NCI-H1694 treated with DMSO at 0.1 percent for 48 hours (cell line): ENCODE results near the gene PSMD13.
"Not testable (repeated sequence)": the region's sequence is repeated elsewhere in the genome, so short reads cannot be mapped to it uniquely, and the experiment has no call there.

Experiments
- DNase-seq: peaks from one replicate; lab custom pipeline; 2025; lab: John Stamatoyannopoulos, UW

PSMD13 gene

DNA sequence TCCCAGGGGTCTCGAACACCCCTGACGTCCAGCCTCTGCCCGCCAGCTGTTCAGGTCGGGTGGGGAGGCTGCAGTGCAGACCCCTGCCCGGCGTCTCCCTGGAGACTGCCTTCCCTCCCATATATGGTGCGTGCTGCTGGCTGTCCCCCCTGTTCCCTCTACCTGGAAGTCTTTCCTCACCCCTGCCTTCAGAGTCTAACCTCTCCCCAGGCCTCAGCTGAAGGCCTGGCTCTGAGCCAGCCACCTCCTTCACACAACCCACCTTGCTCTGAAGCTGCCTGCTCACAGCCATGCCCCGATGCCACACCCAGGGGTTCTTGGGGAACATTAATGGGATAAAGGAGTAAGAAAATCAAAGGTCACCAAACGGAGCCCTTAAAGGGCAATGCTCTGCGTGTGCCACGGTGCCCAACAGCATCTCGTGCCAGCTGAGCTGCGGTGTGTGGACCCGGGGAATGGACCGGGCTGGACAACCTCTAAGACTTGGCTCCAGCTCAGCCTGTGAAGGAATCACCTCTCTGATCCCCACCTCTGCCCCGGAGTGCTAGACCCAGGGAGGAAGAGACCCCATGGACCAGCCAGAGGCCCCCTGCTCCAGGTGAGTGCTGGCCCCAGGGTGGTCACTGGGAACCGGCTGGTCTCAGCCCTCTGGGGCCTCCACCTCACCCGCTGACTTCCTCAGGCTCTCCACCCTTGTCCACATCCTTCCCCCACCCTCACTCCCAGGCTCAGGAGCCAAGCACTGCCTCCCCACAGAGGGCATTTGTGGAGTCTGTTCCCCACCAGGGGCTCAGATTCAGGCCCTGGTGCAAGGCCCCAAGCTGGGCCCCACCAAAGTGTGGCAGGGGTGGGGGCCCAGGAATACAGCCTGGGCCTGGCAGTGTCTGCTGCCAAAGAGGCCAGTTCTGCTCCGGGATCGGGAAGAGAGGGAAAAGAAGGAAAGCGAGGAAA lies 41.5 kb downstream of the PSMD13 start, which contains the start of gene NLRP6:
TSS of gene NLRP6 (plus strand) at position 407 of the 951 bp plus-strand sequence. CDS start at position 570, 163 bp downstream.
- DNase-seq: no peak

DNA sequence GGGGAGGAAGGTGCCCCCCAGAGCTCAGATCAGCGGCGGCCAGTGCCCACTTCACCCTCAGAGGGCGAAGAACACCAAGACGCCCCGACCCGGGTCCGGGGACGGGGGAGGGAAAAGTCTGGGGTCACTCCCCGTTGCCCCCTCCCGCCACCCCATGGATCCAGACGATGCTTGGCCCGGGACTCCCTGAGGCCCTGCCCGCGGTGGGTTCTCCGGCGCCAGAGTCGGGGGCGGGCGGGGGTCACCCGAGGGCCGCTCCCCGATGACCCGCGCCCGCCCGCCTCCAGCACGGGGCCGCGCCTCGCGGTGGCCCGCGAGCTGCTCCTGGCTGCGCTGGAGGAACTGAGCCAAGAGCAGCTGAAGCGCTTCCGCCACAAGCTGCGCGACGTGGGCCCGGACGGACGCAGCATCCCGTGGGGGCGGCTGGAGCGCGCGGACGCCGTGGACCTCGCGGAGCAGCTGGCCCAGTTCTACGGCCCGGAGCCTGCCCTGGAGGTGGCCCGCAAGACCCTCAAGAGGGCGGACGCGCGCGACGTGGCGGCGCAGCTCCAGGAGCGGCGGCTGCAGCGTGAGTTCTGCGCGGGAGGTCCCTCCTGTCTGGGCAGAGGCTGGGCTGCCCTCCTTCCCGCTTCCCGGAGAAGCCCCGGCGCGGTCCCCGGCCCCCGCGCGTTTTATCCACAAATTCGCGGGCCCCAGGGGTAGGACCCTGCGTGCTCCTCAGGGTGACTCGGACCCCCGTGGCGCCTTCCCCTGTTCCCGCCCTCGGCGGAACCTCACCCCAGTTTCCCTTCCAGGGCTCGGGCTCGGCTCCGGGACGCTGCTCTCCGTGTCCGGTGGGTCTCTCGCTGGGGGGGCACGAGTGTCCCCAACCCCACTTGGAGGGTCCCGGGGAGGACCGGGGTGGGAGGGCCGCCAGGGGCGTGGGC lies 42.5 kb downstream of the PSMD13 start:
- no peak for DNase-seq

- DNase-seq: no peak
Observed at GRCh38 chr11:279966-280705, 43.4 kb downstream of the PSMD13 start.

DNA sequence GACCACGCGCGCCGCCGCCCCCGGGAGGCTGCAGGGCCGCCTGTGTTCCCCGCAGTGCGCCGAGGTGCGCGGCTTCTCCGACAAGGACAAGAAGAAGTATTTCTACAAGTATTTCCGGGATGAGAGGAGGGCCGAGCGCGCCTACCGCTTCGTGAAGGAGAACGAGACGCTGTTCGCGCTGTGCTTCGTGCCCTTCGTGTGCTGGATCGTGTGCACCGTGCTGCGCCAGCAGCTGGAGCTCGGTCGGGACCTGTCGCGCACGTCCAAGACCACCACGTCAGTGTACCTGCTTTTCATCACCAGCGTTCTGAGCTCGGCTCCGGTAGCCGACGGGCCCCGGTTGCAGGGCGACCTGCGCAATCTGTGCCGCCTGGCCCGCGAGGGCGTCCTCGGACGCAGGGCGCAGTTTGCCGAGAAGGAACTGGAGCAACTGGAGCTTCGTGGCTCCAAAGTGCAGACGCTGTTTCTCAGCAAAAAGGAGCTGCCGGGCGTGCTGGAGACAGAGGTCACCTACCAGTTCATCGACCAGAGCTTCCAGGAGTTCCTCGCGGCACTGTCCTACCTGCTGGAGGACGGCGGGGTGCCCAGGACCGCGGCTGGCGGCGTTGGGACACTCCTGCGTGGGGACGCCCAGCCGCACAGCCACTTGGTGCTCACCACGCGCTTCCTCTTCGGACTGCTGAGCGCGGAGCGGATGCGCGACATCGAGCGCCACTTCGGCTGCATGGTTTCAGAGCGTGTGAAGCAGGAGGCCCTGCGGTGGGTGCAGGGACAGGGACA lies 44.1 kb downstream of the PSMD13 start:
- DNase-seq: no peak

DNA sequence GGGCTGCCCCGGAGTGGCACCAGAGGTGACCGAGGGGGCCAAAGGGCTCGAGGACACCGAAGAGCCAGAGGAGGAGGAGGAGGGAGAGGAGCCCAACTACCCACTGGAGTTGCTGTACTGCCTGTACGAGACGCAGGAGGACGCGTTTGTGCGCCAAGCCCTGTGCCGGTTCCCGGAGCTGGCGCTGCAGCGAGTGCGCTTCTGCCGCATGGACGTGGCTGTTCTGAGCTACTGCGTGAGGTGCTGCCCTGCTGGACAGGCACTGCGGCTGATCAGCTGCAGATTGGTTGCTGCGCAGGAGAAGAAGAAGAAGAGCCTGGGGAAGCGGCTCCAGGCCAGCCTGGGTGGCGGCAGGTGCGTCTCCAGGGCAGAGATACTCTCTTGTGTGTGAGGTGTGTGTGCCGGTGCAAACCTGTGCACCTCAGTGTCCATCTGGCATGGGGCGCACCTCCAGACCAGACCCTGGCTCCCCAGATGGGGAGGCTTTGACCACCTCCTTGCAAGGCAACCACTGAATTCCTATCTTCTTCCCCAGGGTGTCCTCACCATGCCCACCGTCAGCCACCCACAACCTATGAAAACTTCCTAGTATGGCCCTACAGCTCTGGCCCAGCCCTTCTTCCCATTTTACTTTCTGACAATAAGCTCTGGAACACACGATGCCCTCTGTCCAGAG lies 44.8 kb downstream of the PSMD13 start:
- DNase-seq: no peak

DNA sequence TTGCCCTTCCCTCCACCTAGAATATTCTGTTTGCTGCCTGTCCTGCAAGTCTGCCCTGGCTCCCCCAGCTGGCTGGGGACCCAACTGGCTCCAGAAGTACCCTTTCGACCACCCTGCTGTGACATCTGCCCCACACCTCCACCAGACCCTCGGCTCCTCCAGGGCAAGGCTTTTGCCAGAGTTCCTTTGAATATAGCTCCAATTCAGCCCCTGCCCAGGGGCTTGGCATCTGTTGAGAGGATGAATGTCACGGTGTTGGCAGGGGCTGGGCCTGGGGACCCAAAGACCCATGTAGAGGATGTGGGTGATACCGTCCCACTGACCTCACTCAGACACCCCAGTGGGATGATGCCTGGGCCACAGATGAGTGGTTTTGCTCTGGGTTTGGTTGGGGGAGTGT lies 45.4 kb downstream of the PSMD13 start:
- no peak for DNase-seq

GRCh38 chr11:282630-283360 lies 46.0 kb downstream of the PSMD13 start:
- DNase-seq: no peak

DNA sequence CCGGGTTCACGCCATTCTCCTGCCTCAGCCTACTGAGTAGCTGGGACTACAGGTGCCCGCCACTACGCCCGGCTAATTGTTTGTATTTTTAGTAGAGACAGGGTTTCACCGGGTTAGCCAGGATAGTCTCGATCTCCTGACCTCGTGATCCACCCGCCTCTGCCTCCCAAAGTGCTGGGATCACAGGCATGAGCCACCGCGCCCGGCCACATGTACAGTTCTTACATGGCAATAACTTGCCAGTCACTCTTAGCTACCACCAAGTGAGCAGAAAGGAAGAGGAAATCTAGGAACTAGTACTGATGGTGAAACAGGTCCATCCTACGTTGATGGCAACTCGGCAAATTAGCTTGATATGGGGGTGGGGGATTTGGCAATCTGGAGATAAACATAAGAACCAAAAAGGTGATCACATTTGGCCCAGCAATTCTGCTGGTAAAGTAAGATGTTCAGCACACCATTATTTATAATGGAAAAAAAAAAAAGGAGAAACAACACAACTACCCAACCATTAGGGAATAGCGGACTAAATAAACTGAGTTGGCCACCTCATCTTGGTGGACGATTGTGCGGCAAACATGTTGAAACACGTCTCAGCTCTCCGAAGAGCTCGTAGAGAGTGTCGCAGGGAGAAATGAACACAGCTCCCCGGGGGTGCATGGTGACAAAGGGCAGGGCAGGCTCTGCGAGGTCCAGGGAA lies 46.8 kb downstream of the PSMD13 start:
- DNase-seq: no peak

DNA sequence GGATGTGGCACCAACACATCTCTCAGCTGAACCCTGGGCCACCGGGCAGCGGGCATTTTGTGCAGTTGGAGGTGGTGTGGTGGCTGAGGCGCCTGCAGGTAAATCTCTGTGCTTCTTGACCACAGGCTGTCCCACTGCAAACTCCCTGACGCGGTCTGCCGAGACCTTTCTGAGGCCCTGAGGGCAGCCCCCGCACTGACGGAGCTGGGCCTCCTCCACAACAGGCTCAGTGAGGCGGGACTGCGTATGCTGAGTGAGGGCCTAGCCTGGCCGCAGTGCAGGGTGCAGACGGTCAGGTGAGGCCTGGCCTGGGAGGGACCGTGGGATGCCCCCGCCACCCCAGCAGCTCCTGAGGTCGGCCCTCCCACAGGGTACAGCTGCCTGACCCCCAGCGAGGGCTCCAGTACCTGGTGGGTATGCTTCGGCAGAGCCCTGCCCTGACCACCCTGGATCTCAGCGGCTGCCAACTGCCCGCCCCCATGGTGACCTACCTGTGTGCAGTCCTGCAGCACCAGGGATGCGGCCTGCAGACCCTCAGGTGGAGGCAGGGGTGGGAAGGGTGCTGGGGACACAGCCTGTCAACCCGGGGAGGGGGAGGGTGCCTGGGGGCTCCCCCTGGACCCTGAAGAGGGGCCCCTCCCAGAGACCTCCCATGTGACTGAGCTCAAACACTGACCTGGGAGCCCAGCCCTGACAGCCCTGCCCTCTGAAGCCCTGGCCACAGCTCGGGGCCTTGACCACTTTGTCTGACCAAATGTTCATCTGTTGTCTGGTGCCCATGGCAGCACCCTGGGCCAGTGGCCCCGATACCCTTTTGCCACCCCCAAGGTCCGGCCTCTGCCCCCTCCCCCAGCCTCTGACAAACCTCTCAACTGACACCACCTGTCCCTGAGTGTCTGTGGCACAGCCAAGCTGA lies 47.6 kb downstream of the PSMD13 start:
- DNase-seq: no peak

DNA sequence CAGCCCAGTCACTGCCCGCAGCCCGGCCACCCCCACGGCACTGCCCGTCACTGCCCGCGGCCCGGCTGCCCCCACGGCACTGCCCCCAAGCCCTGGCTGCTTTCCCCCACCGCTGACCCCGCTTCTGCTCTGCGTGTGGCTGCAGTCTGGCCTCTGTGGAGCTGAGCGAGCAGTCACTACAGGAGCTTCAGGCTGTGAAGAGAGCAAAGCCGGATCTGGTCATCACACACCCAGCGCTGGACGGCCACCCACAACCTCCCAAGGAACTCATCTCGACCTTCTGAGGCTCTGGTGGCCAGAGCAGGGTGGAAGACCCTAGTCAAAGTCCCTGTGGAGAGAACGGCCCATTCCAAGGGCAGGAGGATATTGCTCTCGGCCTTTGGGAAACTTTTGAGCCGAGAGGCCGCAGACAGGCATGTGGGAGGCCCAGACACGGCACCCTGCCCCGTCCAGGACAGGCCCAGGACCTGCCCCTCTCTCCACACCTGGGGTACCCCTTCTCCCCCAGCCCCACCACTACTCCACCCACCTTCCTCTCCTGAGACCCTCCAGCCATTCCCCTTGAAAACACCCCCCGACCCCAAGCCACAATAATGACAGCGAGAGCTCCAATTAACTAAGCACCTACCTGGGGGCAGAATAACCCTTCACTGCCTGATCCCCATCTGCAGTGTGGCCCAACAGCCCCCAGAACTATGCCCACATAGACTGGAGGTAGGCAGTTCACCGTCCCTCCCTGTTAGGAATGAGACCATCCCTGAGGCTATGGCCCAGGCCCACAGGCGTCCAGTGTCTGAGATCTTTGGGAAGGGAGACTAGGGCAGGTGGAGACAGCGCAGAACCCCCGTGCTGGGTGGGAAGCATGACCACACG lies 48.5 kb downstream of the PSMD13 start:
- DNase-seq: no peak

DNA sequence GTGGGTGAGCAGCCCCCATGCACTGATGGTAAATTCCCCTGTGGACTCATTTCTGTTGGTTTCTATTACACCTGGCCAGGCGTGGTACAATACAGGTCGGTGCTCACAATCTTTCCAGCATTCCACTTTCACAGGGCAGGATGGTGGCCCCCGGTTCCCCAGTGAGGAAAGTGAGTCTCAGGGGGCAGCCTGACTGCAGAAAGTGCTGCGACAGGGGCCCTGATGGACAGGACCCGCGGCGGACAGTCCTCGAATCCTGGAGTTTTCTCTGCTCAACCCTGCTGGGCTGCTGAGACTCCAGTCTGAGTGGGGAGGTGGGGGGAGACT lies 49.1 kb downstream of the PSMD13 start:
- no peak for DNase-seq

DNA sequence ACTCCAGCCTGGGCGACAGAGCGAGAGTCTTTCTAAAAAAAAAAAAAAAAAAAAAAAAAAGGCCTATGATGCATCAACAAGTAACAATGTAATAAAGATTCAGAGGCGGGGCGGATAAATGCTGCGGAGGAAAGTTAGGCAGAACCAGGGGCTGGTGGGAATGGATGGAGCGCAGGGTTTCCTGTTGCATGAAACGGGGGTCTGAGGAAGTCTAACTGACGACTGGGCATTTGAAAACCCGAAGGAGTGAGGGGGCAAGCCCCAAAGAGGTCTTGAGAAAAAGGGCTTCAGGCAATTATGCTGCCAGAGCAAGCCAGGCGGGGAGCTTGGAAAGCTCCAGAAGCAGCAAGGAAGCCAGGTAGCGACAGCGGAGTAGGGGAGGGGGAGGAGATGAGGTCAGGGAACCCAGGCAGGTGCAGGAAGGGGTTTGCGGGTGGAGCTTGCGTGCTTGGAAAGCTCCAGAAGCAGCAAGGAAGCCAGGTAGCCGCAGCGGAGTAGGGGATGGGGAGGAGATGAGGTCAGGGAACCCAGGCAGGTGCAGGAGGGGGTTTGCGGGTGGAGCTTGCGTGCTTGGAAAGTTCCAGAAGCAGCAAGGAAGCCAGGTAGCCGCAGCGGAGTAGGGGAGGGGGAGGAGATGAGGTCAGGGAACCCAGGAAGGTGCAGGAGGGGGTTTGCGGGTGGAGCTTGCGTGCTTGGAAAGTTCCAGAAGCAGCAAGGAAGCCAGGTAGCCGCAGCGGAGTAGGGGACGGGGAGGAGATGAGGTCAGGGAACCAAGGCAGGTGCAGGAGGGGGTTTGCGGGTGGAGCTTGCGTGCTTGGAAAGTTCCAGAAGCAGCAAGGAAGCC lies 50.4 kb downstream of the PSMD13 start:
- DNase-seq: not testable (repeated sequence)

DNA sequence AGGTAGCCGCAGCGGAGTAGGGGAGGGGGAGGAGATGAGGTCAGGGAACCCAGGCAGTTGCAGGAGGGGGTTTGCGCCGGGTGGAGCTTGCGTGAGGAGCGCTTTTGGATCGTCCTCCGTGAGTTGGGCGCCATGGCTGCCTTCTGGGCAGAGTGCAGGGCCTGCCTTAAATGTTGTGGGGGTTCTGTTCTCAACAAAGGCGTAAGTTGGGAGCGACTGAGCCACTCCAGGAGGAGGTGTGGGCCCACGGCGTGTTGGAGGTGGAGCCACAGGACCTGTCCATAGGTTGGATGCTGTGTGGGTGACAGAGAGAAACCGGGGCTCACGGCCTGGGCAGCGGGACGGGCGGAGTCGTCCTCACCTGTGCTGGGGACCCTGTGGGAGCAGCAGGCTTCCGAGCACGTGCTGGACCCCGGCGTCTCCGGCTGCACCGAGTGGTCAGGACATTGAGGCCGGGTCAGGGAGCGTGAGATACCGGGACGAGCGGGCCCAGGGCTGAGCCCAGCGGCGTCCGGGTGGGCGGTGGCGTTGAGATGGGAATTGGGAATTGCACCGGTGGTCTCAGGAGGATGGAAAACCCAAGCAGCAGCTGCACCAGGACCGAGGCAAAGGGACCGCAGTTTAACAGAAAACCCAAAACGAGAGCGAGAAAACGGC lies 51.2 kb downstream of the PSMD13 start:
- DNase-seq: no peak

DNA sequence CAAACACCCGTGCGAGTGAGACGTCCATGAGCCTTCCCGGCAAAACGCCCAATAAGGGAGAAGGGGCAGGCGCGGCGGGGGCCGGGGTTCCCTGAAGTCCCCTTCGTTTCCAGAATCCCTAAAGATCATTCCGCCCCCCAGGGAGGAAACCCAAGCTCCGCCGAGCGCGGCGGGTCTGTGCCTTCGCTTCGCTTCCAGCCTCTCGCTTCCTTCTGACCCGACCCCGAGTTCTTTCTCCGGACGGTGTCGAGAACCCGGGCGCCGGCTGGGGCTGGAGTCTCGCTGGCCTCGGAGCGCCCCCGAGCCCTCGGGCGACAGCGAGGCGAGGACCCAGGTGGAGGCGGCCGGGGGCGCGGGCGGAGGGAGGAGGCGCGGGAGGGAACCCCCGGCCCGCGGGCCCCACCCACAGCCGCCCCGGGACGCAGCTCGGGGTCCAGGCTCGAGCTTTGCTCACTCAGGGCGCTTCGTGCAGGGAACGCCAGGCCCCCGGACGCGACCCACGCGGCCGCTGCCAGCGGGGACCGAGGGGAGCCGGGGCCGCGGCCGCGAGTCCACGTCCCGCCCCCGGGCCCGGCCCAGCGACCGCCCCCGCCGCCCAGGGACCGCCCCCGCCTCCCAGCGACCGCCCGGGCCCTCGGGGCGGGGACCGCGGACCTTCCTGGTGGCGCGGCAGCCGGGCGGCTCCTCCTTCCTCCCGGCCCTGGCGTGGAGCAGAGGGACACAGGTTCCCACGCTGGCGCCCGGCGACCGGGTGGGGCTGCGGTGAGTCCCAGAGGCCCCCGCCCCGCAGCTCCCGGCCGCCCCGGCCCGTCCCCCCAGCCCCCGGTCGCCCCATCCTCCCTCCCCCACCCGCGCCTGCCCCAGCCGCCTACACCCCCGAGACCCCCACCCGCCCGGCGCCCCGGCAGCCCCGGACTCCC lies 52.0 kb downstream of the PSMD13 start, which contains the start of gene PGGHG:
TSS of gene PGGHG (plus strand) at position 649 of the 920 bp plus-strand sequence. CDS start 691 bp downstream, outside the sequence.
- DNase-seq: no peak

GRCh38 chr11:289398-289711 lies 52.6 kb downstream of the PSMD13 start:
- DNase-seq: no peak
